Left cardiac atrium (tissue), 4 donors: ENCODE measurements around the gene CAV2. TPM values are rescaled to one million over a fixed set of nuclear protein-coding genes. Genes with fewer than 3 reads are reported as not detected.
A peak's percentile ranks its signal among the peaks of the same experiment; 100 is the strongest.
"Not testable (repeated sequence)": the region's sequence is repeated elsewhere in the genome, so short reads cannot be mapped to it uniquely, and the experiment has no call there.

ENCODE experiments used
- ATAC-seq, 2 donors: fragments of 200-7000 bp; cut with Tn5 transposase; one replicate each; pipeline ENCODE4 v1.9.1; 2020; ENCODE audit warnings: mild to moderate bottlenecking in 2 of 2, moderate library complexity in 2 of 2
- DNase-seq: peaks from one replicate; pipeline ENCODE4 v3.0.0-alpha.2; 2020
- intact Hi-C, 2 donors: fragments of 100-400 bp; cut with DNase I; formaldehyde crosslinking; loops; one replicate each; pipeline versions ENCODE4 v1.14.1 to v1.15.1; 2022 to 2023
- long read RNA-seq: library from polyadenylated mRNA; unstranded; transcript quantifications from one replicate; pipeline ENCODE4 v2.0.0, GENCODE V29; 2021
- total RNA-seq, 2 donors: library from RNA; stranded (reverse); fragmentation: NEBNext Ultra II Directional; extraction: Animal tissue kit (Norgen Biotek cat#: 25700); gene quantifications; one replicate each; pipeline ENCODE4 v1.2.1, GENCODE V29; 2021
- donor health status: DM: no; HTN: yes; CAD: no.
- donor health status: DM: no; HTN: yes; CAD: no; lungs with severe emphysema.
- donor health status: DM: yes; HTN: yes; CAD: no.
- donor health status: Dilated cardiomyopathy.

Gene CAV2
- 100 to 1,000 TPM; 167 to 244 TPM for total RNA-seq
- long read RNA-seq, transcript CAV2-201 (3 exons, 3,301 nt), result major isoform, 199 of 228 reads
- long read RNA-seq, transcript CAV2-202 (2 exons, 776 nt), result minor isoform, 7 of 228 reads
- long read RNA-seq, transcript CAV2-214 (2 exons, 787 nt), result minor isoform, 11 of 228 reads
- long read RNA-seq, partial matches to known transcripts, result 0 of 228 reads
- long read RNA-seq, other reads (novel, unspliced or antisense), result 11 of 228 reads

DNA sequence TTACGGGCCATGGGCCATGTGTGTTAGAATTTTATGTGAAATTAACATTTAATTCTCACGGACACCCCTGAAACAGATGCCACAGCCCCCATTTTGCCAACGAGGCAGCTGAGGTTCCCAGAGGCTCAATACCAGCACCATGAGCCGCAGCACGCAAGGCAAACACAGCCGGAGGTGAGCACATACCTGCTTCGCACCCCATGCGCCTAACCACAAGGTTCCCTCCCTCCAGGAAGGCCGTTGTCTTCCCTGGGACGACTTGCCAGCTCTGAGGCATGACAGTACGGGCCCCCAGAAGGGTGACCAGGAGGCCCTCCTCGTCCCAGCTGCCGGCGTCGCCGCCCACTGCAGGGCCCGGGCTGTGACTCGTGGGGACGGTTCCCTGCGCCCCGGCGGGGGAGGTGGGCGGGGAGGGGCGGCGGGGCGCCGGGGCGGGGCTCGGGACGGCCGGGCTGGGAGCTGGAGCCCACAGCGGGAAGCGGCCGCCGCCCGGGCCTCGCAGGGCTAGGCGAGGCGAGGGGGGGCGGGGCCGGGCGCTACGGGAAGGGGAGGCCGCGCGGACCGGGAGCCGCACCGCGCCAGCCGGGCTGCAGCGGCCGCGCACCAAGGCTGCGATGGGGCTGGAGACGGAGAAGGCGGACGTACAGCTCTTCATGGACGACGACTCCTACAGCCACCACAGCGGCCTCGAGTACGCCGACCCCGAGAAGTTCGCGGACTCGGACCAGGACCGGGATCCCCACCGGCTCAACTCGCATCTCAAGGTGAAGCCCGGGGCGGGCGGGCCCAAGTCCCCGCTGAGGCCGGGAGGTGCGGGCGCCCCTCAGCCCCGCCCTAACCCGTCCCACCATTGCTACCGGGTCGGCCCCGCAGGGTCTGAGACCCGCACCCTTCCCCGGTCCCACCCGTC lies at the start of gene CAV2:
Gene CAV2 (plus strand): TSS at position 571 of the 910 bp plus-strand sequence. CDS start 44 bp downstream, at position 615.
- peak; percentile 92 for ATAC-seq
- intact Hi-C loops, result loop anchor here in 1 of 2 donors (10.0 kb wide), 1 partner anchor 55 kb away; no protein-coding TSS in a partner anchor
- peak; percentile 84 for DNase-seq

GRCh38 chr7:116449950-116450349 lies 49.6 kb upstream of the CAV2 start:
- ATAC-seq, result peak; percentile 80 to 88
- intact Hi-C loops, result loop anchor here in 1 of 2 donors (10.0 kb wide), 2 partner anchors 45 to 135 kb away; partner anchors contain the start of gene CAV2
- no peak for DNase-seq

- intact Hi-C loops, result no loop called here
- no peak for ATAC-seq
- DNase-seq, result no peak
These were observed 47.4 kb upstream of the CAV2 start for GRCh38 chr7:116451957-116452729.

DNA sequence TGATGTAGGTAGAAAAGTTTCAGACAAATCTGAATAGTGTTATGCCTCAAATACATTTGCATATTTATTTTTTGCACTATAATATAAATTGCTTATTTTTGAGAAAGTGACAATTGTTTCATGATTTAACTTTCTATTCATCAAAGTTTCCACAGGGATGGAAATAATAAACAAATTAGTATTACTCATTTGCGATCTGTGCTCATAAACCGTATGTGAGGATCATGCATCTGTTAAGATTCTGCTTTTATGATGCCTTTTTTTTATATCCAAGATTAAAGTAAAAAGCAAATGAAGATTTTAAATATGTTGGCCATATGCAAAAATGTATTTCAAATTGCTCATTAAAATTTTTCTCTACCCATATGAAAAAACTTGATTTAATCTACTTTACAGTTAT lies 45.2 kb upstream of the CAV2 start:
- ATAC-seq (no peak), DNase-seq (no peak)
- intact Hi-C loops, result no loop called here

- ATAC-seq, result no peak
- intact Hi-C loops, result no loop called here
- DNase-seq, result no peak
These were observed 44.5 kb upstream of the CAV2 start for GRCh38 chr7:116455009-116455408.

GRCh38 chr7:116455499-116455898 lies 44.0 kb upstream of the CAV2 start:
- intact Hi-C loops, result no loop called here
- ATAC-seq (no peak), DNase-seq (no peak)

- ATAC-seq, result no peak
- intact Hi-C loops, result no loop called here
- DNase-seq, result no peak
These were observed 38.0 kb upstream of the CAV2 start for GRCh38 chr7:116461500-116461899.

DNA sequence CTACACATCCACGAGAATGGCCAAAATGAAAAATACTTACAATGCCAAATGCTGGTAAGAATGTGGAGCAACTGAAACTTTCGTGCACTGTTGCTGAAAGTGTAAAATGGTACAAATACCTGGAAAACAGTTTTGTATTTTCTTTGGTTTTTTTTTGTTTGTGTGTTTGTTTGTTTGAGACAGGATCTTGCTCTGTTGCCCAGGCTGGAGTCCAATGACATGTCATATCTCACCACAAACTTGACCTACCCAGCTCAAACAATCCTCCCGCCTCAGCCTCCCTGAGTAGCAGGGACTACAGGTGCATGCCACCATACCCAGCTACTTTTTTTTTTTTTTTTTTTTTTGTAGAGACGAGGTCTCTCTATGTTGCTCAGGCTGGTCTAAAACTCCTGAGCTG lies 35.6 kb upstream of the CAV2 start:
- intact Hi-C loops, result no loop called here

GRCh38 chr7:116464375-116464774 lies 35.2 kb upstream of the CAV2 start:
- ATAC-seq (no peak), DNase-seq (no peak)
- intact Hi-C loops, result no loop called here

More for the DNA sequence above, 35.6 kb upstream of the CAV2 start:
- DNase-seq (no peak), ATAC-seq (no peak)

GRCh38 chr7:116465125-116465524 lies 34.4 kb upstream of the CAV2 start:
- intact Hi-C loops, result no loop called here
- ATAC-seq, result no peak
- DNase-seq, result no peak

DNA sequence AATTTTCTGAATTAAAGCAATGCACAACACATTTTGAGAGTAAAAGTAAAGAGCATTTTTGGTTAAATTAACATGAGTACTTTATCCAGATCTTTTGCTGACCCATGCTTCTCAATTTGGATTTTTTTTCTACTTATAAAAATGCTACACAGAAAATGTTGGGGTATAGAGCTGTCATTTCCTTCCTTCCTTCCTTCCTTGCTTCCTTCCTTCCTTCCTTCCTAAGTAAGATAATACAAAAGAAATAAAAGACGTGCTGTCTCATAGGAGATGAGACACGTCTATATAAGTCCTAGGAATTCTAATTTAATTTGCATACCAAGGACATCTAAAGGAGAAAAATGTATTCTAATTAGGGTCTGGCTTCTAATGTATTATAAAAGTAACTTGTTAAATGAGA lies 31.0 kb upstream of the CAV2 start:
- intact Hi-C loops, result no loop called here
- DNase-seq (no peak), ATAC-seq (no peak)

DNA sequence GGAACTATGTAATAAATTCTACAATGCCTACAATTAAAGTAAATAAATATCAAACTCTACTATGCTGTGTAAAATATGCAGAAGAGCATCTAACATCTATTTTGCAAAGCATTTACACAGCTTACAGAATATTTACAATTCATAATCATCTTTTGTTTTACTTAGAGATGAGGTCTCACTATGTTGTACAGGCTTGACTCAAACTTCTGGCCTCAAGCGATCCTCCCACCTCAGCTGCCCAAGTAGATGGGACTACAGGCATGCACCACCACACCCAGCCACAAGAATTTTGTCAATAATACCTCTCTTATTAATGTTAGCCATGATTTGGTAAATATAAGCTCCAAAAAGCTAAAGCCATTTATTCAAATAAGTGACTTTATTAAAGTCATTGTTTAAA lies 21.9 kb upstream of the CAV2 start:
- DNase-seq, result no peak
- ATAC-seq, result no peak
- intact Hi-C loops, result no loop called here

DNA sequence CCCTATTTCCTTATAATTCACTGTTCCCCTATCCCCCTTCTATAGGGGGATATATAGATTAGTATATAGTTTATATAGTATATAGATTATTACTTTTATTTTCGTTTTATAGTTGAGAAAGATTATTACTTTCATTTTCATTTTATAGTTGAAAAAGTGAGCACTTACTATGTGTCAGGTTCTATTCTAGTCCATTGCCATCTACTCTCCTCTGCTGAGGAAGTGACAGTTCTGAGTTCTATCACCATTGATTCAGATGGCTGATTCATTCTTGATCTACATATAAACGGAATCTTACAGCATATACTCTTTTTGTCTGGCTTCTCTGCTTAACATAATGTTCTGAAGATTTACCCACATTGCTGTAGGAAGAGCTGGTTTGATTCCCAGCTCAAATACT lies 20.7 kb upstream of the CAV2 start:
- DNase-seq, result no peak
- ATAC-seq, result no peak
- intact Hi-C loops, result no loop called here

GRCh38 chr7:116483271-116483942 lies 16.1 kb upstream of the CAV2 start:
- intact Hi-C loops, result no loop called here
- ATAC-seq (no peak), DNase-seq (no peak)

GRCh38 chr7:116484389-116484788 lies 15.1 kb upstream of the CAV2 start:
- intact Hi-C loops, DNase-seq, ATAC-seq: not testable (repeated sequence)

DNA sequence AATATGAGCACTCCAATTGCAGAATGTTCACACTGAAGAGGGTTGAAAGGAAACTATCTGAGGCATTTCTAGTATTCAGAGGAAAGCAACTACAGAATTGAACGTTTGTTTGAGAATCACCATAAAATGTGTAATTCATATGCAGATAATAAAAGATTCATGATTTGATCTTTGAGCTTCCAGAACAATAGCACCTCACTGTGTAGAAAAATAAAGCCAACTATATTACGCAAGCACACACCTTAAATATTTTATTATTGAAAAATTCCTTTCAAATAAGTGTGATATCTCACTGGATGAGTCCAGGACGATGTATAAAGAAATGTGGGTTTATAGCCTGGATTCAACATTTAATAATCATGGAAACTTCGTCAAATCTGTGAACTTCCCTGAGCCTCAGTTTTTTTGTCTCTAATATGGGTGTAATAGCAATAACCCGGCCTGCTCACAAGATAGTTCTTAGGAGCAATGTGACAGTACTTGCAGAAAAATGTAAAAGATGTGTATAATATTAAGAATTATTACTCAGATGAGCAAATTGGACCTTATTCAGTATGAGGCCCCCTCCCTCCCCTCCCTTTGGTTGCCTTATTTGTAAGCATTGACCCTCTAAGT lies 11.5 kb upstream of the CAV2 start:
- intact Hi-C loops, result no loop called here
- DNase-seq, result no peak
- no peak for ATAC-seq

DNA sequence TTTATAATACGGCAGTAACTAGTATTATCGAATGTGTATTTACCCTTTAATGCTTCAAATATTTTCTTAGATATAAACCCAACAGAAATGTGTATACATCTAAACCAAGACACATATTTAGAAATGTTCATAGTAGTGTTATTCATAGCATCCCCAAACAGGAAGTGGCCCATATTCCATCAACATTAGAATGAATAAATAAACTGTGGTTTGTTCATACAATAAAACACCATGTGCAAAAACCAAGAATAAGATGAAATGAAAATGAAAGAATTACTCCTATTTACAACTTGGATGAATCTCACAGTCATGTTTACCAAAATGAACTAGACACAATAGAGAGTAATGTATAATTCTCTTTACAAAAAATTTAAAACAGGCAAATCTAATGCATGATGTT lies 9.2 kb upstream of the CAV2 start:
- DNase-seq, result no peak
- ATAC-seq, result no peak
- intact Hi-C loops, result loop anchor here in 1 of 2 donors (10.0 kb wide), 1 partner anchor 46 kb away; no protein-coding TSS in a partner anchor

- ATAC-seq (no peak), DNase-seq (no peak)
- intact Hi-C loops, result loop anchor here in 1 of 2 donors (10.0 kb wide), 1 partner anchor 47 kb away; no protein-coding TSS in a partner anchor
These were observed 7.5 kb upstream of the CAV2 start for GRCh38 chr7:116491887-116492653.
